Hepatocyte (in vitro differentiated cells): Measurements from ENCODE around the gene SLC25A19.

Experiments used
- EZH2phosphoT487 ChIP-seq: fragments of 200-600 bp; sonication (generic); IDR thresholded peaks from one replicate; pipeline ENCODE4 v1.6.1; 2018; ENCODE audit warnings: antibody characterized with exemption, mild to moderate bottlenecking, low read depth, moderate library complexity; ENCODE audit not compliant: unreplicated experiment, severe bottlenecking
- TF ChIP-seq, protein P1 (sequence below): fragments of 200-600 bp; sonication (generic); IDR thresholded peaks from 2 replicates; pipeline ENCODE4 v1.5.1; 2016; ENCODE audit warnings: antibody characterized with exemption, mild to moderate bottlenecking; ENCODE audit not compliant: poor library complexity

DNA sequence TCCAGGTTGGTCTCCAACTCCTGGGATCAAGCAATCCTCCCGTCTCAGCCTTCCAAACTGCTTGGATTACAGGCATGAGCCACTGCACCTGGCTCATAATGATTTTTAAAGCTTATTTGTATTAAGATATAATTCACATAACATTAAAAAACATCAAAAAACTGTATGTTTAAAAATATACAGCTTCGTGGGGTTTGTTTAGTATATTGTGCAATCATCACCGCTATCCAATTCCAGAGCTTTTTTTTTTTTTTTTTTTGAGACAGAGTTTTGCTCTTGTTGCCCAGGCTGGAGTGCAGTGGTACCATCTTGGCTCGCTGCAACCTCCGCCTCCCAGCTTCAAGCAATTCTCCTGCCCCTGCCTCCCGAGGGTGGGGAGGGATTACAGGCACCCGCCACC is 11.0 kb upstream of the SLC25A19 start:
- TF ChIP-seq, protein P1, sequence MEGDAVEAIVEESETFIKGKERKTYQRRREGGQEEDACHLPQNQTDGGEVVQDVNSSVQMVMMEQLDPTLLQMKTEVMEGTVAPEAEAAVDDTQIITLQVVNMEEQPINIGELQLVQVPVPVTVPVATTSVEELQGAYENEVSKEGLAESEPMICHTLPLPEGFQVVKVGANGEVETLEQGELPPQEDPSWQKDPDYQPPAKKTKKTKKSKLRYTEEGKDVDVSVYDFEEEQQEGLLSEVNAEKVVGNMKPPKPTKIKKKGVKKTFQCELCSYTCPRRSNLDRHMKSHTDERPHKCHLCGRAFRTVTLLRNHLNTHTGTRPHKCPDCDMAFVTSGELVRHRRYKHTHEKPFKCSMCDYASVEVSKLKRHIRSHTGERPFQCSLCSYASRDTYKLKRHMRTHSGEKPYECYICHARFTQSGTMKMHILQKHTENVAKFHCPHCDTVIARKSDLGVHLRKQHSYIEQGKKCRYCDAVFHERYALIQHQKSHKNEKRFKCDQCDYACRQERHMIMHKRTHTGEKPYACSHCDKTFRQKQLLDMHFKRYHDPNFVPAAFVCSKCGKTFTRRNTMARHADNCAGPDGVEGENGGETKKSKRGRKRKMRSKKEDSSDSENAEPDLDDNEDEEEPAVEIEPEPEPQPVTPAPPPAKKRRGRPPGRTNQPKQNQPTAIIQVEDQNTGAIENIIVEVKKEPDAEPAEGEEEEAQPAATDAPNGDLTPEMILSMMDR = no peak
- no peak for TF ChIP-seq EZH2phosphoT487
